Activated CD4-positive, alpha-beta T cell treated with anti-CD3 and anti-CD28 coated beads, Interleukin-2, amount 50 U/mL, for 24 hours (primary cell): Measurements from ENCODE around the gene ZC3H13.

Experiments
- DNase-seq, 2 donors: peaks; one replicate each; pipeline ENCODE4 v3.0.0-alpha.2; 2020; ENCODE audit warnings: low read depth in 1 of 2, low spot score in 1 of 2

The ZC3H13 gene

DNA sequence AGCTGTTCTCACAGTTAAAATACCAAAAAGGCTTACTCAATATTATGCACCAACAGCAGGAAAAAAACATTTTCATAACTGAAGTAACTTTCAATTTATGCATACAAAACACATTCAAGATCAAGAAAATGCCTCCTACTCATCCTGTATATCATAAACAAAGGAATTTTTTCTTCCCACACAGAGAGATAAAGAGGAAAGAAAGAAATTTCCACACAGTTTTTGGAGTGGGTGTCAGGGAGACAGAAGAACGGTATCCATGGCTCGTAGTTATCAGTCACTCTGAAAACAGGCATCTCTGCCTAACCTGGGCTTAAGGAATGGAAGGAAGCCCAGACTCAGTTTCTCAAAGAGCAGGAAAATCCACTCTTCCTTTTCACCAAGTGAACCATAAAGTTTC is 108.6 kb downstream of the ZC3H13 start:
- DNase-seq: no peak

DNA sequence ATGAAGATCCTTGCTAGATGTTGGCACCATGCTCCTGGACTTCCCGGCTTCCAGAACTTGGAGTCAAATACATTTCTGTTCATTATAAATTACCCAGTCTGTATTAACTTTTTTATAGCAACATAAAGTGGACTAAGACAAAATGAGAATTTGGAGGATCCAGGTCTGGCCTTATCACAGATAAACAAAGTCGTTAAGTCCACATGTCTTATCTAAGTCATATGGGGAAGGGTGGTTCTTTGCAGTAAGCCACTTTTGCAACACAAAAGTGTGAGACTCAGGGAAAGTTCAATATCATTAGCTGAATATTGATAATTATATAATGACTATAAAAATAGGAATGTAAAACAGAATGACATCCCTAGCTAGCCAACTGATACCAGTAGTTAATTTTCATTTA is 109.4 kb downstream of the ZC3H13 start:
- no peak for DNase-seq

DNA sequence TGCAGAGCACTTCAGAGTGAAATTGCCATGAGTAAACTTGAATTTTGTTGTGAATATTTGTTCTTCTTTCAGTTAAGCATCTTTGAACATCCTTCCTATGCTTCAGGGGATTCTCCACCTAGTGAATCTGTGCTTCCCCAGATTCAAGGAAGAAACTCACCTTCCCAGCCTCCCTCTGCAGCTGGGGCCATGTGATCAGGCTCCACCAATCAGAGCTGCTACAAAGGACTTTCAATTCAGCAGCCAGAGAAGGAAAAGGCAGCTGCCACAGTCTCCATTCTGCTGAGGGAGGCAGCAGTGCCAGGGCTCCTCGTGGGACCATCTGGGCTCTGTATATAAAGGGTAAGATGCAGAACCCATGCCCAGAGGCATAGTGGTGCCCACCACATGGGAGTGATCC is 111.3 kb downstream of the ZC3H13 start:
- DNase-seq: no peak

DNA sequence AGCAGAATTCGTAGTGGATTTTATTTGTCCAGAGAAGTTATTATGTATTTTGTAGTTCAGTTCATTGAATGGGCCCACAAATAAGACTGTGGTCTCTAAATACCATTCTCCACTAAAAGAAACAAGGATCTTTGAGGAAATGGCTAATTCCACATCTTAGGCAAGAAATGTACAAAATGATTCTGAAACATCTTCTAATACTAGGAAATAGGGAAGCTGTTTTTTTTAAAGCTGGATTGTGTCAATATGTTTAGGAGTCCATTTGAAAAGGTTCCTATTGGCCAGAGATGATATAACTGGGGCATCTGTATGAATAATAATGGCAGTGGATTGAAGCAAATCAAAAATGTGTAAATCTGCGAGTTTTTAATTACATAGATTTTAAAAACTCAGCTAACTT is 112.5 kb downstream of the ZC3H13 start:
- no peak for DNase-seq

DNA sequence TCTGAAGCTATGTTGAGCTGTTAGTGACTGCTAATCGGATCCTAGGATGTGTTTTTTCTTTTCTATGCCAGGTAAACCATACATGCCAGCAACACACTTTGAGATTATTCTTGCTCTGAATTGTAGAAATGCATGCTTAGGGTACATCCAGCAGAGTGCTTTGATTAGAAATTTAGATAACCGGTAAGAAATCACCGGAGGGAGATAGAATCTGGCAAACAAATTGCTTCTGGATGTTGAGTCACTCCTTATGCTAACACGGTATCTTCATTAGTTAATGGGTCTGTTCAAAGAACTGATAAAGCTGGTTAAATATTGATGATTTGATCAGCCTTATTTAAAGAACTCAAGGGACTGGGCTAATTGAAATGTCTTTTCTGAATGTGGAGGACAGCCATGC is 115.9 kb downstream of the ZC3H13 start:
- no peak for DNase-seq

DNA sequence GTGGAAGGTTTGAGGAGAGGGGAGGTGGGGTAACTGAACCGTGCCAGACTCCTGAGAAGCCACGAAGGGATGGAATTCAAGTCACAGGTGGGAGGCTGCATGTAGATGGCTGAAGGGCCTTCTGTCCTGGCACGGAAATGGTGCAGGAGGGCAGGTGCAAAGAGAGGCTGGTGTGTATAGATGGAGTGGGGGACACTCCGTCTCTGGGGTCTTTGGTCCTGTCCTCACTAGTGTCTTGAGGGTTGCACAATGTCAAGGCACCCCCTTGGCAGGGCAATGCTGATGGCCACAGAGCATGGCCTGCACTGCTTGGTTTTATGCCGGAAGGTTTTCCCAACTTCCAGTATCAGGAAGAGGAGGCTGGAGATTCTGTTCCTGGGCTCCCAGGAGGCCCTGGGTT is 118.3 kb downstream of the ZC3H13 start:
- no peak for DNase-seq

DNA sequence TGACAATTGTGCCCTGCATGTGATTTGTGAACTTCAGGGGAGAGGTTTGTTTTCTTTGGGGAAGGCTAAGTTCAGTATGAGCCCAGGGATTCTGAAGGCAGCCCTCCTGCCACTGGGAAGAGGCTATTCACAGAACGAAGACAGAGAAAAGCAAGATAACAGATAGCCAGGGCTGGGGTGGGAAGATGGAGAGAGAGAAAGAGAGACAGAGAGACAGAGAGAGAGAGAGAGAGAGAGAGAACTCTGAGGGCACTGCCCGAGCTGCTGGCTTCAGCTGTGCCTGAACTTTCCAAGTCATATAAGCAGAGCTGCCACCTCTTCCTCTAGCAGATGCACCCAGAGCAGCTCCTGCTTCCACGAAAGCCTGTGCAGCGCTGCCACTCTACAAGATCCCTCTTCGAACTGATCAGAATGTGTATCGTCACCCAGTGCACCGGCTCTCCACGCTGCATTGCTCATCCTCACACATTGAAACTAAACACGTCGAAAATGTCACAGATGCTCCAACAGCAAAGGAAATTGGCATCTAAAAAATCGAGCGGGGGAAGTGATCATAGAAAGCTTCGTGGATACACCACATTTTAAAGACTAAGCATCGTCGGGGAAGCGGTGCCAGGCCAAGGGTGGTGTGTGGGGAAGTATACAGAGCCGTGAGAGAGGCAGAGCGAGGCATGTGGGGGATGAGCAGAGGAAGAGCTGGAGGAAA is 119.2 kb downstream of the ZC3H13 start:
- DNase-seq: no peak

DNA sequence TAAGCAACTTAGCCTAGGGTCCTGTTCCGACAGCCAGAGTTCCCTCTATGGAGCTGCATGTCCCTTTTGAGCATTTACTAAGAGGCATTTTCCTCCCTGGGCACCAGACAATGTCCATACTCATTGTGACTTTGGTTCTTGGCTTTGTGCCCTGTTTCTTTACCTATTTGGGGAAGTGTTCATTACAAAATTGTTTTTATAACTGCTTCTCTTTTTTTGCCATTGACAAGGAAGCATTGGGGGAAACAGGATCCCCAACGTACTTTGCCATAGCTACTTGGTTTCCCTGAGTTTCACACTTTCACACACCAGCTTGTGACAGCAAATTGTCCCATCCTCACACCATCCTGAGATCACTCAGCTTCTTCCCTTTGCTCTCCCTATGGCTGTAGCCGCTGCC is 119.9 kb downstream of the ZC3H13 start:
- no peak for DNase-seq

DNA sequence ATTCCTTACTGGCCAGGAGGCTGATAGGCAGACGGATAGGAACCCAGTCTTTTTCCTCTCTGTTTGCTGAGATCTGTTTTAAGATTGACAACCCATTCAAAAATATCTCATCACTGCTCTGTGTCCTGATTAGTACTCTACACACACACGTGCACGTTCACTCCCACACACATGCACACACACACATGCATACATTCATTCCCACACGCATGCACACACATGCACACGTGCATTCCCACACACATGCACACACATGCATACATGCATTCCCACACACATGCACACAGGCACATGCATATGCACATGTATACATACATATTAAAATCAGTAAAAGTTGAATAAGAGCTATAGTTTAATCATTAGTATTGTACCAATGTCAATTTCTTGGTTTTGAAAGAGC is 120.4 kb downstream of the ZC3H13 start:
- no peak for DNase-seq

DNA sequence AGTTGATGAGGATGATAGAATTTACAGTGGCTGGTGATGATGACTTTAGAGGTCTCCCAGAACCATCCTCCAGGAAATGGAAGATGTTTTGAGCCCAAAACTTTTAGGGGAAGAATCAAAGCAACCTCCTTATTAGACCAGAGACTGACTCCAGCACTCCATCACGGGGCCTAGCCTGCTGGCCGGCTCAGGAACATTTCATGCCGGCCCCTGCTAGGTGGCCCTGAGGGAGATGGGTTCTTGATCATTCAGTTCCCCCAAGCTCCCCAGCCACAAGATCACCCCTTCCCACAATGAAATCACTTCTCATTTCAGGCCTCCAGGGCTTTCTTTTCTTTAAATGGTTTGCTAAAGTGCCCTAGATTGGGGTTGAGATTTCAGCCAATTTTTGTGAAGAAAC is 121.3 kb downstream of the ZC3H13 start:
- no peak for DNase-seq

DNA sequence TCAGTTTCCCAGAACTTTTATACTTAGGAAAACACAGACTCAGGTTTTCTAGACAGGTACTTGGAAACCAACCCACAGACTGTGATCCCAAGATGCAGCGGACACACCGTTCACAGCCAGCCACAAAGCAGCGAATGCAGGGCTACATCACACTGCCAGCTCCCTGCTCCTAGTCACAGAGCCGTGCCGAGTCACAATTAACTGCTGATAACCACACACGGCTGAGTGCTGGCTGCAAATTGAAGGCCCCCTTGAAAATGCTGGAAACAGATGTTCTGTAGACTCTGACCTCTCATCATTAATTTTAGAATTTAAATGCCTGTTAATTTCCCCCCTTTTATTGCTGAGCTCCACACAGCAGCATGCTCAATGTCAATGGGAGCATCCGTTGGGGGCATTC is 122.4 kb downstream of the ZC3H13 start:
- DNase-seq: no peak

DNA sequence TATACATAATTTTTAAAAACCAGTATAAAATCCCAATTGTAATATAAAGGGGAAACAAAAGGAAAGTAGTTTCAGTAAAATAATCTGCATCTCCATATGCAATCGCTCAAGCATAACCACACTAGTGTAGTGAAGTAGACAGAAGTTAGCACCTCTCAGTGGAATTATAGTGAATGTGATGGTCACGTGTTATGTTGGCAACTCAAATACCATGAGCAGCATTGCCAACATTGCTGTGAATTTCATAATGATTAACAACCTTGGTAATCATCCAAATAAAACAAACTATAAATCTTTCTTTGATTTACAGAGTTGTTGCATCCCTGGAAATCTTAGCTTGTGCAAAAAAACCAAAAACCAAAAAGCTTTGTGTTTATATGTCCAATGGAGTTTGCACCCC is 123.7 kb downstream of the ZC3H13 start:
- DNase-seq: no peak

DNA sequence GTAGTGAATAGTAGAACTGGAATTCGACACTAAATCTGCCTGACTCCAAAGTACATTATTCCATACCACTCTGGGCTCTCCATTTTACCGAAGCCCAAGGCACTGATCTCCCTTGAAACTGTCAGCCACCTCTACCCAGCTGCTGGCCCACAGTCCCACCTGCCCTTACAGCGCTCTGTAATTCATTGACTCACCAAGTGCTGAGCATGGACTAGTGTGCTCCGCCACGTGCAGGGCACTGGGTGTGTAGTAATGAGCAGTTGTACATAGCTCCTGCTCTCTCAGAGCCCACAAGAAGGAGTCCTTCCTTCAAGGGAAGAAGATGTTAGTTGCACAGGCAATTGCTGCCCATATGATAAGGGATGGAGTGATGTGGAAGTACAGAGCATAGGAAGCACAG is 124.4 kb downstream of the ZC3H13 start:
- DNase-seq: no peak

DNA sequence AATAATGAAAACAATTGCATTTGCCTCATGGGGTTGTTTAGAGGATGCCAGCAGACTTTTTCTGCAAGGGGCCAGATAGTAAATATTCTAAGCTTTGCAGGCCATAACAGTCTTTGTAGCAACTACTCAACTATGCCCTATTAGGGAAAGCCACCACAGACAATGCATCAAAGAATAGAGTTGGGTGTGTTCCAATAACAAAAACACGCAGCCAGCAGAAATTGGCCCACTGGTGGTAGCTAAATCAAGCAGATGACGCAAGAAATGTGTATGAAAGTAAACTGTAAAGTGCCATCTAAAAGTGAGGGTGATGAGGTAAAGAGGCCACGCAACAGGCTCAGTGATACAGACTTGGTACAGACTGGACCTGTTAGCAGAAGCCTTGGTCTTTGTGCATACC is 125.8 kb downstream of the ZC3H13 start:
- no peak for DNase-seq

DNA sequence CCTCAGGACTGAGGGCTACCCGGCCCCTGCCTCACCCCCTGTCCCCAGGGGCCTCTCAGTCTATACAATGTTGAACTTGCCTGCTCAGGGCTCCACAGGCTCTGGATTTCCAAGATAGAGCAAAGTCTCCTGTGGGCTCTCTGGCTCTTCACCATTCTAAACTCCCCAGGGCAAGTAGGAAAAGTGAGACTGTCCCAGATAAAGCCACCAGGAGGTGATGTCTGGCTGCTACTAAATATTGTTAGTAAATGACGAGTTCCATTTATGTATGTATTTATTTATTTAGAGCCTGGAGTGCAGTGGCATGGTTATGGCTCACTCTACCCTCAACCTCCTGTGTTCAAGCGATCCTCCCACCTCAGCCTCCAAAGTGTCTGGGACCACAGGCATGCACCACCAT is 127.4 kb downstream of the ZC3H13 start:
- DNase-seq: no peak

DNA sequence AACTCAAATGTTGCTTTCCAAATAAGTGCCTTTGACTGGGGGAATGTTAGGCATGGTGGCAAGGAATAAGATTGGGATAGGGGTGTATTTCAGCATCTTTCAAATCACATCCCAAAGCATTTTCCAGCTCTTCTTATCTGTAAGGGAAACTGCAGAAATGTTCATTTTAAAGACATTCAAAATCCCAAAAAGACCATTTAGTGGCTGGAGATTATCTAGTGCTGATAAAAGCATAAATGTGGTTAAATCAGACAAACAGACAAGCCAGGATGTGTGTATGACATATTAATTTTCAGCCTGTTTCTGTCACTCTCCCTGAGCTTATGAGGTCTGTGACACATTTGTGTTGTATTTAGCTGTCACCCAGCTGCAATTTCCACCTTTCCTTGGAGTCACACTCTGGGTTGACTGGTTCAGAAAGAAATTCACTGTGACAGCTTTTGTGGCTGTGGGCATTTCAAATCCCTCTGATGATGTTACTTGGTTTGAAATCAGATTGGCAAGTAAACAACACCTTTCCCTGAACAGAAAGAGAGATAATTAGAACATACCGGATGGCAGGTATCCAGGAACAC is 131.3 kb downstream of the ZC3H13 start:
- no peak for DNase-seq

DNA sequence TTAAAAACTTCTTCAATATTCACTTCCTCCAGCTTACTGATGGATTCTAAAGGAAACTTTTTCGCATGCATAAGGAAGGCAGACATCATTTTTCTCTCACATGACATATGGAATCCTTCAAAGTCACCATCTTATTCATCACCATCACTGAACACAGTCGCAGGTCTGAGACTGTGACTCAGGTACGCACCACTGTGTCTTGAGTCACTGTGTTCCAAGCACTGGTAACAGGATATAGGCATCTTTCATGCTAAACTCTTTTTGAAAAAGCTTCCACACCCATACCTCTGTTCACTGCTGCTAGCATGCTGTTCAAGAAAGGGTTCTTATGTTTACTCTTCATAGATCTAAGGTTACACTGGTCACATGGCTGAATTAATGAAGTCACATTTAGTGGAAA is 133.9 kb downstream of the ZC3H13 start:
- no peak for DNase-seq

DNA sequence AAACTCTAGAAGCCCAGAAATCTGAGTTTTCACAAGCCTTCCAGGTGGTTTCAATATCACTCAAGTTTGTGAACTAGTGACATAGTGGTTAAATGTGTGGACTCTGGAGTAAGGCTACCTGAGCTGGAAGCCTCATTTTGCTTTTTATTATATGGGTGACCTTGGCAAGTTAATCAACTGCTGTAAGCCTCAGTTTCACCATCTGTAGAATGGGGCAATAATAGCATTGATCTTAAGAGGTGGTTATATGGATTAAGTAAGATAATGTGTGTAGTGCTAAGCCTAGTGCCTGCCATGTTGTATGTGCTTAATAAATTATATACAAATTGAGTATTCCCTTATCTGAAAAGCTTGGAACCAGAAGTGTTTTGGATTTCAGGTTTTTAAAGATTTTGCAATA is 135.5 kb downstream of the ZC3H13 start:
- DNase-seq: no peak

DNA sequence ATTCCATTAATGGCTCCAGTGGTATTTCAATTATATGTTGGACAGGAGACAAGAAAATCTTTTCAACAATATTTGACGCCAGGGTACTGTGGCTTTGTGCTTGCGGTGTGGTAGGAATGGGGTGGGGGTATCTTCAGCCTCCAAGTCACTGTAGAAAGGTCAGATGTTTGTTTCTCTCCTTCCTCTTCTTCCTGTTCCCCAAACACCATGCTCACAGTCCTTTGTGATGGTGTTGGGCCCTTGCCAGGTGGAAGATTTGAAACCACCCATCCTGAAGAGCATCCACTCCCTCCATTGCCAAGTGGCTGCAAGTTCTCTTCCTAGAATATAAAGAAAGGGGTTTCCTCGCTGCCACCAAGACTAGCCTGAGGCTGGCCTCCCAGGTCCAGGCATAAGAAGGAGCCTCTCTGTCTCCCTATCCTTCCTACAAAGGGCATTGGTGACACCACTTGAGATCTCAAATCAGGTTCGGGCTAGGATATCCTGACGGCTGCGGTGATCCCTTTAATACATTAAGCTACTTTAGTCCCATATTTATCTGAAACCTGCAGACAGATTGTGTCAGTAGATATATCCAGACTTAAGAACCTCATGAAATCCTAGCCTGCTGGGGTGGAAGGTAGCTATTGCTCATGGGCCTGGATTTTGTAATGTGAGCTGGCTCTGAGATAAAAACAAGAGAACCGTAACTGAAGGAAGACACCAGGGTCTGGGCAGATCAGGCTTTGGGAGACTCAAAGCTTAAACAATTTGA is 136.7 kb downstream of the ZC3H13 start:
- no peak for DNase-seq

DNA sequence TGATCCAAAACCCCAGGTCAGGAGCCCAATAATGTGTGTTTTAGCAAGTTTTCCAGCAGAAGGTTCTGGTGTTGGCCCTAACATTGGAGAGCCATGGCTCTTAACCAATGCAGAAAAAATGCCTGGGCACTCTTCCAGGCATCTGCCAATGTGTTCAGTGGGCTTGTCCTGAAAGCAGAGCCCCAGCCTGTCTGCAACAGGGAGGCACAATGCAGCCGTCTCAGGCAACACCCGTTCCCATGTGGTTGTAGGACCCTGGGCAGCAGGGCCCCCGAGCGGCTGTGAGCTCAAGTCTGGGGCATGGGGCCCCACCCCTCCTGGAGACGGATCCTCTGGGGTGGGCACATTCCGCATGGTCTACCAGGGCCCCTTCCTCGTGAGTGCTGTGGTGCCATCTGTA is 142.9 kb downstream of the ZC3H13 start:
- no peak for DNase-seq

DNA sequence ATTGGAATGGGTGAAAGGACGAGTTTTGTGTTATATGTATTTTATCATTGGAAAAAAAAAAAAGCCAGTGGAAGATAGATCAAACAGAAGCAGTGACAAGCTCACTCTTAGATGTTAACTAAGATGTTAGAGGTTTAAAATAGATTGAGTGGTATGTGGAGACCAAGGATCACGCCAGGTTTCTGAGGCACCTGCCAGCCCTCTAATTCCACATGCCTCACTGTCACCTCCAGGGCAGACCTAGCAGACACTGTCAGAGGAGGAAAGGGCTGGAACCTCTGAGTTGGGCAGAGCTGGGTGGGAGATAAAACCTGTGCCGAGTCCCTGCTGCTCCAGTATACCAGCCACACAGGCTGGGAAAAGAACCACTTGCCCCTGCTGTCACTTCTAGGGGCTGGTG is 143.5 kb downstream of the ZC3H13 start:
- DNase-seq: no peak

DNA sequence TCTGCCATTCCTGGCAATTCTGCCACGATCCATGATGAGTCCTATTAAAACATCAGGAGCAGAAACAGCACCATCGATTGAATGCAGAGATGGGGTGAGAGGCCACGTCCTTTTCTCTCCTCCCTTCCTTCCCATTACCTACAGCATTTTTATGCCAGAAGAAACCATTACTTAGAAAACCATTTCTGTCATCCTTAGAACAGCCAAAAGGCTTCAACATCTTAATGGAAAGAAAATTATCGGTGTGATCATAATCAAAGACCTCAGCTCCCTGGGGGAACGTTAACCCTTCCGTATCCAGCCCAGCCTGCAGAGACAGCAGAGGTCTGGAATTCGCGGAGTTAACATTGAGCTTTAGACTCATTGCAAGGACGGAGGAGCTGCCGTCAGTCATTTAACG is 145.0 kb downstream of the ZC3H13 start:
- DNase-seq: no peak
